ENCODE data around the gene PTGER4. TPM values are rescaled to one million over a fixed set of nuclear protein-coding genes. Genes with fewer than 3 reads are reported as not detected.

Gene PTGER4
- total RNA-seq, 1 donor from 2014 or later, result 33.7 TPM

DNA sequence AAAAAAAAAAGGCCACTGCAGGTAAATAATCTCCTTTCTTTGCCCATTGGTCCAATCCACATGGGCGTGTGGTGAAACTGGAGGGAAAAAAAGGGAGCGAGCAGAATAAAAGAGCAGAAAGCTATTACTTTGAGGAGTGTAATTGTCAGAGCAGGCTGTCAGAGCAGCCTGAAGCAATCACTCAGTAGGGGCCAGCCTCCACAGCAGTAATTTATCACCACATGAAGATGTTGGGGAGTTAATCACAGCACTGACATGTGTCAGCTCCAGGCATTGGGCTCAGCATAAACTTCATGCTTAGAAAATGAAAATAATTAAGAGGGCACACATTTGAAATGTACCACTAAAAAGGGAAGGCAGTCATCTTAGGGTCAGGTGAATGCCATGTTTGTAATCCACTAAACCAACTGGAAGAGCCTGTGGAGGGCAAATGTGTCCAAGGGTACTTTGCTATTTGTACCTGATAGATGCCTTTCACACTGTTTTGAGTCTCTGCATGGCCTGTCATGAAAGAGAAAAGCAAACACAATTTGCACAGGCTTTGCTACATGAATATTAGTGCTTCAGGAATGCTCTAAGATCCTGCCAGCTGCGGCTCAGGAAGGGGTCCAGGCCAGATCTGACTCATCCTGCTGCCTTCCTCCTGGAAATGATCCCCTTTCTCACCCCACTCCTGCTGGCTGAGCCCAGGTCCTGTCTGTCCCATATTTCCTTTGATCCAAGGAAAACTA is 2.9 kb upstream of the PTGER4 start:
- Mint-ChIP-seq H3K27me3 (ENCODE audit: low read depth) (no peaks in the 10 kb centered on the region), H3K9me3 (no peaks in the 10 kb centered on the region), H3K4me1 (ENCODE audit: low read depth) (peaks cover 56% of the 10 kb centered on the region), H3K4me3 (ENCODE audit: low read depth) (peak overlapping the region; percentile 40), H3K36me3 (ENCODE audit: low read depth) (peaks cover 17% of the 10 kb centered on the region), H3K27ac (peak overlapping the region; percentile 86)
- intact Hi-C loops (cut with micrococcal nuclease), result no loop called here
- DNase-seq (ENCODE audit: low spot score), result no peak

DNA sequence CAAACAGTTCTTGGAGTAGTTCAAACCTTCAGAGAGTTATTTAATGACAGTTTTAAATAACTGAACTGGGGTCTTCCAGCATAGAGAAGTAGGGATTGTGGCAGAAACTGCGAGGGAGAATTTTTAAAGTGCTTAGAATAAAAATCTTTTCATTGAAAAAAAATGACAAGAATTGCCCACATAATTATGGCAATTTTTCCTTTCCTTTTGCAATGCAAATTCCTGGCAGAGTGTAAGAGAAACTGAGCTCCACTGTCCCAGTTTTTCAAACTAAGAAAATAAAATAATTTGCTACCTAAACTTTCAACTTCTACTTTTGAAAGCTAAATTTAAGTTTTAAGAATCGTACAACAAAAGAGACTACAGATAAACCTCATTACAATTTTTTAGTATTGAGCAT is 2.3 kb upstream of the PTGER4 start:
- no peak for DNase-seq (ENCODE audit: low spot score)
- H3K4me3 Mint-ChIP-seq (ENCODE audit: low read depth), result peak overlapping the region; percentile 40
- peaks cover 56% of the 10 kb centered on the region for H3K4me1 Mint-ChIP-seq (ENCODE audit: low read depth)
- H3K27ac Mint-ChIP-seq, result peak overlapping the region; percentile 28
- intact Hi-C loops (cut with micrococcal nuclease), result no loop called here
- peaks cover 23% of the 10 kb centered on the region for H3K36me3 Mint-ChIP-seq (ENCODE audit: low read depth)
- H3K27me3 Mint-ChIP-seq (ENCODE audit: low read depth), result no peaks in the 10 kb centered on the region
- no peaks in the 10 kb centered on the region for H3K9me3 Mint-ChIP-seq

DNA sequence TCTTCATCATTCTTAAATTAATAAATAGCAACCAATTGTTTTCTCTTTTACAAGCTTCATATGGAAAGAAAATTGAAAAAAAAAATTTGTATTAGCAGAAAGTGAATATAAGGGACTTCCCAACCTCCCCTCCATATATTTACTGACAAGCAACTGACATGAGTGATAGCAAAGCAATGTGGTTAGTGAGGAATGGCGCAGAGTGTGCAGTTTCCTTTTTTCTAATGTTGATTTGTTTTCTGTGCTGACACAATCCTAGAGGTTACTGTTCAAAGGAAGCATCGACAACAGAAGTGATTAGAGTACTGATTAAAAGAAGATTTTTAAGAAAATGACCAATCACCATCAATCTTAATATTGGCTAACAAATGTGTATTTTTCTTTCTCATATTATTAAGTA is 1.7 kb upstream of the PTGER4 start:
- Mint-ChIP-seq H3K36me3 (ENCODE audit: low read depth) (peaks cover 29% of the 10 kb centered on the region), H3K4me1 (ENCODE audit: low read depth) (peaks cover 52% of the 10 kb centered on the region), H3K9me3 (no peaks in the 10 kb centered on the region), H3K27ac (peak overlapping the region; percentile 84), H3K4me3 (ENCODE audit: low read depth) (peak overlapping the region; percentile 99), H3K27me3 (ENCODE audit: low read depth) (no peaks in the 10 kb centered on the region)
- intact Hi-C loops (cut with micrococcal nuclease), result loop anchor here (1.0 to 2.0 kb wide), 7 partner anchors 37 to 511 kb away; partner anchors contain the start of gene RPL37
- DNase-seq (ENCODE audit: low spot score), result no peak

DNA sequence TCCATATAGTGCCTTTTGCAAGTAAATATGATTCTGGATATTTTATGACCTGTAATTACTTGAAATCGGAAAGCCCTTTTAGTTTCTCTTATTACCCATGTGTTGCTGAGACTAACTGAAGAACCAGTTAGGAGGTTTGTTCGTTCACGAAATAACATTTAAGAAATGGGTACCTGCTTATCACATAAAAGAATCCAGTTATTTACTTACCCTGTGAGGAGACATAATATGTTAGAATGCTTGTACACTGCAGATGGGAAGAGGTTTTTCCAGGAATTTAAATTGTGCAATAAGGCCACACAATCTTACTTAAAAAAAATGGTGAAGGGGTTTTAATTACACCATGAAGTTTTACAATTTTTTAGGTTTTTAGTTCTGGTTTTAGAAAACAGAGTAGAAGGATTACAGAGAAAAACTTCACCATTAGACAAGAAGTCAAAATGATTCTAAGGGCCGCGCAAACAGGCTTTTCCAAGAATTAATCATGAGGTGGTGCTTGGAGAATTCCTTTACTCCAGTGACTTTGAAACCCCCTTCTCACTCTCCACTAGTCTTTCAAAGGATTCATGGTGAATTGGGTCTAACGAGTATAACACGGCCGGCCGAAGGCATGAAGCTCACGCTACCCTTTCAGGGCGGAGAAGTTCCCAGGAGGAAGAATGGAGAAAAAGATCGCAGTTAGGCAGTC is 1.1 kb upstream of the PTGER4 start:
- peaks cover 52% of the 10 kb centered on the region for H3K4me1 Mint-ChIP-seq (ENCODE audit: low read depth)
- peaks cover 35% of the 10 kb centered on the region for H3K36me3 Mint-ChIP-seq (ENCODE audit: low read depth)
- no peak for DNase-seq (ENCODE audit: low spot score)
- no peaks in the 10 kb centered on the region for H3K27me3 Mint-ChIP-seq (ENCODE audit: low read depth)
- peak overlapping the region; percentile 99 for H3K4me3 Mint-ChIP-seq (ENCODE audit: low read depth)
- intact Hi-C loops (cut with micrococcal nuclease), result loop anchor here (1.0 to 2.0 kb wide), 15 partner anchors 23 to 512 kb away; partner anchors contain the start of gene RPL37
- H3K9me3 Mint-ChIP-seq, result no peaks in the 10 kb centered on the region
- H3K27ac Mint-ChIP-seq, result peak overlapping the region; percentile 98

GRCh38 chr5:40679148-40679912 is 385 bp upstream of the PTGER4 start:
- Mint-ChIP-seq H3K27ac (peak overlapping the region; percentile 98), H3K9me3 (no peaks in the 10 kb centered on the region), H3K27me3 (ENCODE audit: low read depth) (no peaks in the 10 kb centered on the region), H3K4me3 (ENCODE audit: low read depth) (peak overlapping the region; percentile 99), H3K4me1 (ENCODE audit: low read depth) (peaks cover 51% of the 10 kb centered on the region), H3K36me3 (ENCODE audit: low read depth) (peaks cover 42% of the 10 kb centered on the region)
- peak; percentile 90 for DNase-seq (ENCODE audit: low spot score)
- intact Hi-C loops (cut with micrococcal nuclease), result loop anchor here (1.0 to 2.0 kb wide), 13 partner anchors 24 to 513 kb away; partner anchors contain the start of gene RPL37

- H3K27me3 Mint-ChIP-seq (ENCODE audit: low read depth), result no peaks in the 10 kb centered on the region
- peak overlapping the region; percentile 96 for H3K27ac Mint-ChIP-seq
- peaks cover 51% of the 10 kb centered on the region for H3K4me1 Mint-ChIP-seq (ENCODE audit: low read depth)
- no peaks in the 10 kb centered on the region for H3K9me3 Mint-ChIP-seq
- peak; percentile 43 for DNase-seq (ENCODE audit: low spot score)
- intact Hi-C loops (cut with micrococcal nuclease), result loop anchor here (1.0 kb wide), 1 partner anchor 8 kb away; no protein-coding TSS in a partner anchor
- peak overlapping the region; percentile 99 for H3K4me3 Mint-ChIP-seq (ENCODE audit: low read depth)
- peaks cover 56% of the 10 kb centered on the region for H3K36me3 Mint-ChIP-seq (ENCODE audit: low read depth)
Measured at GRCh38 chr5:40680741-40681362, 1.1 kb downstream of the PTGER4 start.

DNA sequence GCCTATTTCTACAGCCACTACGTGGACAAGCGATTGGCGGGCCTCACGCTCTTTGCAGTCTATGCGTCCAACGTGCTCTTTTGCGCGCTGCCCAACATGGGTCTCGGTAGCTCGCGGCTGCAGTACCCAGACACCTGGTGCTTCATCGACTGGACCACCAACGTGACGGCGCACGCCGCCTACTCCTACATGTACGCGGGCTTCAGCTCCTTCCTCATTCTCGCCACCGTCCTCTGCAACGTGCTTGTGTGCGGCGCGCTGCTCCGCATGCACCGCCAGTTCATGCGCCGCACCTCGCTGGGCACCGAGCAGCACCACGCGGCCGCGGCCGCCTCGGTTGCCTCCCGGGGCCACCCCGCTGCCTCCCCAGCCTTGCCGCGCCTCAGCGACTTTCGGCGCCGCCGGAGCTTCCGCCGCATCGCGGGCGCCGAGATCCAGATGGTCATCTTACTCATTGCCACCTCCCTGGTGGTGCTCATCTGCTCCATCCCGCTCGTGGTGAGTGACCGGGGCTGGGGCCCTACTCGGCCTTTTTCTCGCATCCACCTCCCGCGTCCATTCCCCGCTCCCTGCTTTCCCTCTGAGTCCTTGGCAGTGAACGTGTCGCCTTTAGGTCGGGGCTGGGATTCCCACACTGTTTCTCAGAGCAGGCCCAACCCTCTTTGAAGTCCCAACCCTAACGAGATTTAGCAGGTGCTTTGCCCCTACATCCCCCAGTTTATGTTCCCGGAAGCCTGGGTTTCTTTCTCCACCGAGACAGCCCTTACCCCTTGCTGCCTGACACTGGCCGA is 1.8 kb downstream of the PTGER4 start:
- peak overlapping the region; percentile 96 for H3K27ac Mint-ChIP-seq
- peaks cover 63% of the 10 kb centered on the region for H3K36me3 Mint-ChIP-seq (ENCODE audit: low read depth)
- no peaks in the 10 kb centered on the region for H3K9me3 Mint-ChIP-seq
- H3K4me1 Mint-ChIP-seq (ENCODE audit: low read depth), result peaks cover 52% of the 10 kb centered on the region
- peak; percentile 30 for DNase-seq (ENCODE audit: low spot score)
- H3K27me3 Mint-ChIP-seq (ENCODE audit: low read depth), result no peaks in the 10 kb centered on the region
- intact Hi-C loops (cut with micrococcal nuclease), result loop anchor here (1.0 to 2.0 kb wide), 2 partner anchors 8 to 1473 kb away; no protein-coding TSS in a partner anchor
- peak overlapping the region; percentile 99 for H3K4me3 Mint-ChIP-seq (ENCODE audit: low read depth)

DNA sequence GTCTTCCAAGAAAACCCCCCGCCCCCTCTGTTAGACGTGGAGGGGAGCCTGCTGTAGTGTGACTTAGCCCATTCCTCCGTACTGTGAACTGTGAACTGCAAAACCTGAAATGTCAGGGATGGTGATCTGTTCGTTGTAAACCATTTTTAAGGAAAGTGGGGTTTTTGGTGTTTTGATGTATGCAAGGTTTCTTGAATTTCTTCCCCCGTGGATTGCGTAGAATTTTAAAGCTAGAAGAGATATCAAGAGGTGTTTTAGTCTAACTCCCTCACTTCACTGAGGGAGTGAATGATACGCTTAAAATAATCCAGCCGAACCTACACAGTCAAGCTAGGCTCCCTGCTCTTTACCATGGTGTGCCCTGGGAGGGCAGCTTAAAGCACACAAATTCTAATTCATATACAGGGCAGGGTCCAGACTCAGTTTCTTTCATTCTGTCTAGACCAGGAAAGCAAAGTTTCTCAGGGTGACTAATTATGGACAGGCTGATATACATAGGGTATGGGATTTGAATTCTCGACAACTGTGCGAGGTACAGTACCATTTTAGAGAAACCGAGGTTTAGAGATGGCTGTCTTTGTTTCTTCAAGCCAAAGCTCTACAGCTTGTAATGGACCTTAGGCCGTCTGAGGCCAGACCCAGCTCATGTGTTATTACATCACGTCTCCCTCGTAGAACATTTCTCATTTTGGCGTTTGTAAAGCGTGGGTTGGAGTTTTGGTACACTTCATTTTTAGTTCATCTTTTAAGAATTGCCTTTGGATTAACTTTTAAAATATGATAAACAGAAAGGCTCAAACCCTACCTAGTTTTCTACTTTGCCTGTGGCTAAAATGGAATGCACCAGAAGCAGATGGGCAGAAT is 2.7 kb downstream of the PTGER4 start:
- H3K9me3 Mint-ChIP-seq, result no peaks in the 10 kb centered on the region
- peak overlapping the region; percentile 96 for H3K27ac Mint-ChIP-seq
- DNase-seq (ENCODE audit: low spot score), result no peak
- intact Hi-C loops (cut with micrococcal nuclease), result loop anchor here (2.0 kb wide), 1 partner anchor 1474 kb away; no protein-coding TSS in a partner anchor
- peaks cover 50% of the 10 kb centered on the region for H3K4me1 Mint-ChIP-seq (ENCODE audit: low read depth)
- H3K27me3 Mint-ChIP-seq (ENCODE audit: low read depth), result no peaks in the 10 kb centered on the region
- peak overlapping the region; percentile 99 for H3K4me3 Mint-ChIP-seq (ENCODE audit: low read depth)
- H3K36me3 Mint-ChIP-seq (ENCODE audit: low read depth), result peaks cover 71% of the 10 kb centered on the region

- intact Hi-C loops (cut with micrococcal nuclease), result loop anchor here (2.0 kb wide), 1 partner anchor 1475 kb away; no protein-coding TSS in a partner anchor
- peaks cover 55% of the 10 kb centered on the region for H3K4me1 Mint-ChIP-seq (ENCODE audit: low read depth)
- H3K4me3 Mint-ChIP-seq (ENCODE audit: low read depth), result peak overlapping the region; percentile 99
- DNase-seq (ENCODE audit: low spot score), result no peak
- H3K36me3 Mint-ChIP-seq (ENCODE audit: low read depth), result peaks cover 80% of the 10 kb centered on the region
- H3K27ac Mint-ChIP-seq, result peak overlapping the region; percentile 96
- H3K9me3 Mint-ChIP-seq, result no peaks in the 10 kb centered on the region
- no peaks in the 10 kb centered on the region for H3K27me3 Mint-ChIP-seq (ENCODE audit: low read depth)
Measured at GRCh38 chr5:40683305-40683704, 3.6 kb downstream of the PTGER4 start.

DNA sequence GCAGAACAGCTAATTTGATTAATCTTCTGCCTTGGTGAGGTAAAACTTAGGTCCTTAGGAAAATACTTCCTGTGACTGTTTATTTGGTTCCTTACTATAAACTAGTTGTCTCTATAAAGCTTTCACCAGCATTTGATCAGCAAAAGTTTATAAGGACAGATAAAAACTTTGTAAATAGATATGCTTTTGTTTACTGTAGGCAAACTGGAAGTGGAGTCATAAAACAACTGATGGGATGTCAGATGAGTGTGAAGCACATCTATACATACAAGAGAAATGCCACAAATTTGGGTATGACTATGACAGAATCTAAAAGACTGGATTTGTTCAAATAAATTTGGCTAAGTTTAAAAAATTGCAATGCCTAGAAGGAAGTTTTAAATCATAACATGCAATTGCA is 5.5 kb downstream of the PTGER4 start:
- H3K27me3 Mint-ChIP-seq (ENCODE audit: low read depth), result no peaks in the 10 kb centered on the region
- no peaks in the 10 kb centered on the region for H3K9me3 Mint-ChIP-seq
- H3K27ac Mint-ChIP-seq, result peak overlapping the region; percentile 52
- DNase-seq (ENCODE audit: low spot score), result no peak
- H3K4me1 Mint-ChIP-seq (ENCODE audit: low read depth), result peaks cover 67% of the 10 kb centered on the region
- intact Hi-C loops (cut with micrococcal nuclease), result loop anchor here (1.0 to 5.0 kb wide), 2 partner anchors 408 to 1103 kb away; no protein-coding TSS in a partner anchor
- H3K36me3 Mint-ChIP-seq (ENCODE audit: low read depth), result peaks cover 98% of the 10 kb centered on the region
- H3K4me3 Mint-ChIP-seq (ENCODE audit: low read depth), result peak overlapping the region; percentile 76

Data from activated T-helper 2 cell treated with anti-CD3 and anti-CD28 coated beads, Interferon-gamma antibody, Interleukin-2, Interleukin-4, amounts not matched to agents 10 μg/mL and 5 μg/mL and 100 μg/mL, durations not matched to agents 14 hours and 24 hours and 36 hours (primary cell).